OCI-LY3 (cell line): ENCODE results near the gene OSBPL9.

Source experiments
- H2AFZ ChIP-seq: fragments of 200-600, 300-600 bp; shearing (Covaris generic); 2 replicates; pipeline ENCODE4 v1.6.0; 2014; ENCODE audit warnings: antibody characterized with exemption, low read depth, low read length
- H3K27ac ChIP-seq: fragments of 200-600, 300-600 bp; sonication (generic); 2 replicates; pipeline ENCODE4 v1.5.1; 2014; ENCODE audit warnings: mild to moderate bottlenecking, low read length, moderate library complexity, mixed read lengths
- H3K27me3 ChIP-seq: fragments of 200-600, 300-600 bp; sonication (generic); 2 replicates; pipeline ENCODE4 v1.6.1; 2014; ENCODE audit warnings: low read depth, low read length, mixed read lengths
- H3K36me3 ChIP-seq: fragments of 200-600, 300-600 bp; sonication (generic); replicated peaks from 2 replicates; pipeline ENCODE3; 2014; ENCODE audit warnings: low read depth, low read length, mixed read lengths
- H3K4me1 ChIP-seq: fragments of 300-600, 200-600 bp; sonication (generic); 2 replicates; pipeline ENCODE4 v1.6.1; 2014; ENCODE audit warnings: low read length, mixed read lengths
- H3K4me2 ChIP-seq: fragments of 200-600, 300-600 bp; sonication (generic); 2 replicates; pipeline ENCODE4 v1.6.1; 2014; ENCODE audit warnings: low read length, mixed read lengths
- H3K4me3 ChIP-seq: fragments of 300-600, 200-600 bp; sonication (generic); 2 replicates; pipeline ENCODE4 v1.5.1; 2014; ENCODE audit warnings: antibody characterized with exemption, mild to moderate bottlenecking, low read length, moderate library complexity
- H3K79me2 ChIP-seq: fragments of 300-600, 200-600 bp; shearing (Covaris generic); 2 replicates; pipeline ENCODE4 v1.6.1; 2014; ENCODE audit warnings: mild to moderate bottlenecking, low read length, mixed read lengths
- H3K9ac ChIP-seq: fragments of 300-600, 200-600 bp; shearing (Covaris generic); 2 replicates; pipeline ENCODE4 v1.6.0; 2014; ENCODE audit warnings: mild to moderate bottlenecking, low read length, moderate library complexity
- H3K9me3 ChIP-seq: fragments of 200-600, 300-600 bp; shearing (Covaris generic); 2 replicates; pipeline ENCODE4 v1.6.1; 2014; ENCODE audit warnings: low read length, mixed read lengths; ENCODE audit not compliant: insufficient read depth
- H4K20me1 ChIP-seq: fragments of 200-600, 300-600 bp; sonication (generic); 2 replicates; pipeline ENCODE4 v1.6.1; 2016; ENCODE audit warnings: low read length, mixed read lengths; ENCODE audit not compliant: insufficient read depth
- CTCF ChIP-seq: fragments of 200-600, 300-600 bp; sonication (generic); IDR thresholded peaks from 2 replicates; pipeline ENCODE4 v1.5.1; 2014; ENCODE audit warnings: antibody characterized with exemption, low read length, low read depth
- EZH2phosphoT487 ChIP-seq: fragments of 200-600 bp; shearing (Covaris generic); IDR thresholded peaks from 2 replicates; pipeline ENCODE4 v1.6.1; 2018; ENCODE audit warnings: antibody characterized with exemption, mixed run types, low read depth

Gene OSBPL9

GRCh38 chr1:51660580-51660979 lies 43.7 kb downstream of the OSBPL9 start:
- Histone ChIP-seq H3K27ac (no peak overlapping the region), H3K4me2 (no peak overlapping the region), H3K4me3 (no peak overlapping the region), H3K79me2 (no peaks in the 10 kb centered on the region), H3K9ac (no peak overlapping the region), H3K4me1 (peaks cover 5% of the 10 kb centered on the region; the same call in 1 of the 2 replicates), H2AFZ (no peak overlapping the region), H3K27me3 (no peaks in the 10 kb centered on the region), H3K9me3 (no peaks in the 10 kb centered on the region), H3K36me3 (no peaks in the 10 kb centered on the region), H4K20me1 (no peaks in the 10 kb centered on the region)
- TF ChIP-seq EZH2phosphoT487 (no peak), CTCF (no peak)

GRCh38 chr1:51661081-51661518 lies 44.2 kb downstream of the OSBPL9 start:
- Histone ChIP-seq H3K9ac (no peak overlapping the region), H4K20me1 (no peaks in the 10 kb centered on the region), H3K36me3 (no peaks in the 10 kb centered on the region), H3K4me3 (no peak overlapping the region), H3K4me2 (no peak overlapping the region), H3K9me3 (no peaks in the 10 kb centered on the region), H3K27ac (no peak overlapping the region), H3K79me2 (no peaks in the 10 kb centered on the region), H2AFZ (no peak overlapping the region), H3K27me3 (no peaks in the 10 kb centered on the region), H3K4me1 (peaks cover 5% of the 10 kb centered on the region; the same call in 1 of the 2 replicates)
- TF ChIP-seq CTCF (no peak), EZH2phosphoT487 (no peak)

- Histone ChIP-seq H3K4me3 (no peak overlapping the region), H3K36me3 (no peaks in the 10 kb centered on the region), H3K27ac (no peak overlapping the region), H3K79me2 (no peaks in the 10 kb centered on the region), H2AFZ (no peak overlapping the region), H3K9ac (no peak overlapping the region), H4K20me1 (no peaks in the 10 kb centered on the region), H3K4me2 (no peak overlapping the region), H3K27me3 (no peaks in the 10 kb centered on the region), H3K9me3 (no peaks in the 10 kb centered on the region), H3K4me1 (peaks cover 5% of the 10 kb centered on the region; the same call in 1 of the 2 replicates)
- TF ChIP-seq EZH2phosphoT487 (no peak), CTCF (no peak)
Observed at GRCh38 chr1:51663105-51663504, 46.2 kb downstream of the OSBPL9 start.

GRCh38 chr1:51663721-51664120 lies 46.8 kb downstream of the OSBPL9 start:
- Histone ChIP-seq H2AFZ (no peak overlapping the region), H3K4me1 (peaks cover 5% of the 10 kb centered on the region; the same call in 1 of the 2 replicates), H3K4me3 (no peak overlapping the region), H3K27ac (no peak overlapping the region), H3K36me3 (no peaks in the 10 kb centered on the region), H4K20me1 (no peaks in the 10 kb centered on the region), H3K79me2 (no peaks in the 10 kb centered on the region), H3K27me3 (no peaks in the 10 kb centered on the region), H3K9me3 (no peaks in the 10 kb centered on the region), H3K4me2 (no peak overlapping the region), H3K9ac (no peak overlapping the region)
- TF ChIP-seq EZH2phosphoT487 = no peak
